DND-41 (cell line): ENCODE data around the gene DNAH7.

Experiments used
- EZH2 ChIP-seq: IDR thresholded peaks from 3 replicates; pipeline ENCODE4 v1.6.1; 2012; ENCODE audit warnings: borderline replicate concordance, low read depth, mild to moderate bottlenecking, moderate library complexity, low read length, inconsistent platforms; ENCODE audit not compliant: severe bottlenecking
- TF ChIP-seq, protein P1 (sequence below): IDR thresholded peaks from 2 replicates; pipeline ENCODE4 v1.5.1; 2012; ENCODE audit warnings: borderline replicate concordance, low read length, moderate library complexity, mild to moderate bottlenecking; ENCODE audit not compliant: poor library complexity, severe bottlenecking; ENCODE audit errors: extremely low read depth

- TF ChIP-seq, protein P1, sequence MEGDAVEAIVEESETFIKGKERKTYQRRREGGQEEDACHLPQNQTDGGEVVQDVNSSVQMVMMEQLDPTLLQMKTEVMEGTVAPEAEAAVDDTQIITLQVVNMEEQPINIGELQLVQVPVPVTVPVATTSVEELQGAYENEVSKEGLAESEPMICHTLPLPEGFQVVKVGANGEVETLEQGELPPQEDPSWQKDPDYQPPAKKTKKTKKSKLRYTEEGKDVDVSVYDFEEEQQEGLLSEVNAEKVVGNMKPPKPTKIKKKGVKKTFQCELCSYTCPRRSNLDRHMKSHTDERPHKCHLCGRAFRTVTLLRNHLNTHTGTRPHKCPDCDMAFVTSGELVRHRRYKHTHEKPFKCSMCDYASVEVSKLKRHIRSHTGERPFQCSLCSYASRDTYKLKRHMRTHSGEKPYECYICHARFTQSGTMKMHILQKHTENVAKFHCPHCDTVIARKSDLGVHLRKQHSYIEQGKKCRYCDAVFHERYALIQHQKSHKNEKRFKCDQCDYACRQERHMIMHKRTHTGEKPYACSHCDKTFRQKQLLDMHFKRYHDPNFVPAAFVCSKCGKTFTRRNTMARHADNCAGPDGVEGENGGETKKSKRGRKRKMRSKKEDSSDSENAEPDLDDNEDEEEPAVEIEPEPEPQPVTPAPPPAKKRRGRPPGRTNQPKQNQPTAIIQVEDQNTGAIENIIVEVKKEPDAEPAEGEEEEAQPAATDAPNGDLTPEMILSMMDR, result no peak
- TF ChIP-seq EZH2, result no peak
These were observed 237.4 kb downstream of the DNAH7 start for GRCh38 chr2:195830968-195831950.
